Kidney epithelial cell (primary cell): Measurements from ENCODE around the gene FKRP. TPM values are rescaled to one million over a fixed set of nuclear protein-coding genes. Genes with fewer than 3 reads are reported as not detected.

Experiments used
- DNase-seq: peaks from one replicate; pipeline ENCODE4 v3.0.0-alpha.2; 2010; ENCODE audit warnings: low read depth
- H3K27me3 ChIP-seq: 2 replicates; pipeline ENCODE4 v1.6.0; 2011; ENCODE audit warnings: low read length; ENCODE audit not compliant: control insufficient read depth, insufficient read depth
- H3K36me3 ChIP-seq: 2 replicates; pipeline ENCODE4 v1.5.1; 2011; ENCODE audit warnings: low read length; ENCODE audit not compliant: control insufficient read depth, insufficient read depth
- H3K4me3 ChIP-seq: 2 replicates; pipeline ENCODE4 v1.5.1; 2011; ENCODE audit warnings: low read depth, mild to moderate bottlenecking, control low read depth, low read length
- total RNA-seq: library from RNA; depleted of rRNA; stranded (reverse); fragments of >200 nt; gene quantifications from 2 replicates; pipeline ENCODE4 v1.2.3, GENCODE V29; 2015
- TF ChIP-seq, protein P1 (sequence below): IDR thresholded peaks from 2 replicates; pipeline ENCODE4 v1.5.1; 2011; ENCODE audit warnings: mild to moderate bottlenecking, moderate library complexity, low read length, control low read depth, inconsistent platforms; ENCODE audit not compliant: insufficient read depth, poor library complexity, severe bottlenecking

FKRP gene
- total RNA-seq, 1 donor from 2014 or later: 25.7 TPM

DNA sequence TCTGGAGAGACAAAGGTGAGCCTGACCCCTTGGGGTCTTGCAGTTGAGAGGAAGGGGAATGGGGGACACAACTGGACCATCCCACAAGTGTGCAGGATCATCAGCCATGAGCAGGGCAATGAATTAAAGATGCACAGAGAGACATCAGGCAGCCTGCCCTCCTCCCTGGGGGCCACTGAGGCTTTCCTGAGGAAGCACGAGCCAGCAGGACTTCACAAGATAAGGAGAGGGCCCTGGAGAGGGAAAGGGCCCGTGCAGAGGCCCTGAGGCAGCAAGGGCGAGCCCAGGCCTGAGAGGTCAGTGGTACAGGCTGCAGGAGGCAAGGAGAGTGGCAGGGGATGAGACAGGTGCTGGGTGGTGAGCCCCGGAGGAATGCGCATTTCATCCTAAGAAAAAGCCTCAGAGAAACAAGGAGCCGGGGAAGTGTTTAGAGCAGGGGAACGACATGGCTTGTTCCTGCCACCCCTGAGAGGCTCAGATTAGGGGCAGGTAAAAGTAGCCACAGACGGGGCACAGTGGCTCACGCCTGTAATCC is 19.9 kb upstream of the FKRP start:
- TF ChIP-seq, protein P1, sequence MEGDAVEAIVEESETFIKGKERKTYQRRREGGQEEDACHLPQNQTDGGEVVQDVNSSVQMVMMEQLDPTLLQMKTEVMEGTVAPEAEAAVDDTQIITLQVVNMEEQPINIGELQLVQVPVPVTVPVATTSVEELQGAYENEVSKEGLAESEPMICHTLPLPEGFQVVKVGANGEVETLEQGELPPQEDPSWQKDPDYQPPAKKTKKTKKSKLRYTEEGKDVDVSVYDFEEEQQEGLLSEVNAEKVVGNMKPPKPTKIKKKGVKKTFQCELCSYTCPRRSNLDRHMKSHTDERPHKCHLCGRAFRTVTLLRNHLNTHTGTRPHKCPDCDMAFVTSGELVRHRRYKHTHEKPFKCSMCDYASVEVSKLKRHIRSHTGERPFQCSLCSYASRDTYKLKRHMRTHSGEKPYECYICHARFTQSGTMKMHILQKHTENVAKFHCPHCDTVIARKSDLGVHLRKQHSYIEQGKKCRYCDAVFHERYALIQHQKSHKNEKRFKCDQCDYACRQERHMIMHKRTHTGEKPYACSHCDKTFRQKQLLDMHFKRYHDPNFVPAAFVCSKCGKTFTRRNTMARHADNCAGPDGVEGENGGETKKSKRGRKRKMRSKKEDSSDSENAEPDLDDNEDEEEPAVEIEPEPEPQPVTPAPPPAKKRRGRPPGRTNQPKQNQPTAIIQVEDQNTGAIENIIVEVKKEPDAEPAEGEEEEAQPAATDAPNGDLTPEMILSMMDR: no peak
- Histone ChIP-seq H3K4me3 (no peak overlapping the region), H3K36me3 (peaks cover 9% of the 10 kb centered on the region), H3K27me3 (no peaks in the 10 kb centered on the region)
- no peak for DNase-seq

DNA sequence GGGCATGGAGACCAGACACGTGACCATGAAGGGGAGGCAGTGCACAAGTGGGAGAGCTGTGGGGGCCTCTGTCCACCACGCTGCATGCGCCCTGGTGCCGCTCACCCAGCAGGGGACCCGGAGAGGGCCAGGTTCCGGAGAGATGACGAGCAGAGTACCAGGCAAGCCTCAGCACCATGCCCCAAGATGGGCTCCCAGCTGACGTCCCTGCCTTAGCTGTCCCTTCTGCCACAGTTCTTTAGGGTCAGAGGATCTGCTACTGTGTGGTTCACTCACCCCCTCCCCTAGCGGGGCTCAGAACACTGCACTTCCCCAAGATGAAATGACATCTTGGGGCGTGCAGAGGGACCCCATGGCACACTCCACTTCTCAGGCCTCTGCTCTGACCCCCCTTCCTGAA is 19.3 kb upstream of the FKRP start:
- TF ChIP-seq, protein P1: no peak
- Histone ChIP-seq H3K27me3 (no peaks in the 10 kb centered on the region), H3K4me3 (no peak overlapping the region), H3K36me3 (peaks cover 10% of the 10 kb centered on the region)
- DNase-seq: no peak

DNA sequence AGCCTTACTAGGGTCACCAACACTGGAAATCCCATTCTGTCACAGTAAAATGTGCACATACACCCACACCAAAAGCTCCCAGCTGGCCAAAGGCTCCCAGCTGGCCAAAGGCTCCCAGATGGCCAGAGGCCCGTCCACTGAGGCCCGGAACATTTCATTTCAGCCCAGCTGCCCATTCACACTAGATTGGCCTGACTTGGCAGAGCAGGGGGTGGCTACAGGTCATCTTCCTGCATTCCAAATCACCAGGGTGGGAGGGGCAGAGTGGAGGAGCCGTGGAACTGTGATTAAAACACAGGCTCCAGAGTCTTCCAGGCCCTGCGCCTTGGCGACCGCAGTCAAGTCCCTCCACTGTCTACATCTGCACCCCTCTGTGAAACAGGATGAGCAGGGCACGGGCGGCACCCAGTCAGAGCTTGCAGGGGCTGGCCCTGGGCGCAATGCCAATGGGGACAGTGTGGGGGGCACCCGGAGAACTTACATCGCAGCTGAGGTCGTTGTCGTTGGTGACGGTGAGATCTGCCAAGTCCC is 18.8 kb upstream of the FKRP start:
- TF ChIP-seq, protein P1: no peak
- H3K36me3 ChIP-seq: peaks cover 10% of the 10 kb centered on the region
- H3K4me3 ChIP-seq: no peak overlapping the region
- no peak for DNase-seq
- H3K27me3 ChIP-seq: no peaks in the 10 kb centered on the region

DNA sequence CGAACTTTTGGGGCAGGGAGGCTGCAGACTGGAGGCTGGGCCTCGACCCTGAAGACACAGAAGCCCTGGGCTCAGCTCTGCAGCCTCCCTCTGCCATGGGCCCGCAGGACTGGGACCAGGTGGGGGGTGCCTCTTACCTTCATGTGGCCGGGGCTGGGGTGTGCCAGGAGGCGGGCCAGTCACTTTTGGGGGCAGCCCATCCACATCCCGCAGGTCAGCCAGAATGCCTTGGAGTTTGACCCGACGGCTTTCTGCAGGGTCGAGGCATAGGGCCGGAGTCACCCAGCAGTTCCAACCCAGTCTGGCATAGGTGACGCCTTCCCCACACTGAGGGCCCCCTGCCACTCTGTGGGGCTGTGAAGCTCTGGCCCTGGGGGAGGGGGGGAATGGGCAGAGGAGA is 18.1 kb upstream of the FKRP start:
- no peak overlapping the region for H3K4me3 ChIP-seq
- TF ChIP-seq, protein P1: no peak
- peaks cover 11% of the 10 kb centered on the region for H3K36me3 ChIP-seq
- H3K27me3 ChIP-seq: no peaks in the 10 kb centered on the region
- DNase-seq: no peak

DNA sequence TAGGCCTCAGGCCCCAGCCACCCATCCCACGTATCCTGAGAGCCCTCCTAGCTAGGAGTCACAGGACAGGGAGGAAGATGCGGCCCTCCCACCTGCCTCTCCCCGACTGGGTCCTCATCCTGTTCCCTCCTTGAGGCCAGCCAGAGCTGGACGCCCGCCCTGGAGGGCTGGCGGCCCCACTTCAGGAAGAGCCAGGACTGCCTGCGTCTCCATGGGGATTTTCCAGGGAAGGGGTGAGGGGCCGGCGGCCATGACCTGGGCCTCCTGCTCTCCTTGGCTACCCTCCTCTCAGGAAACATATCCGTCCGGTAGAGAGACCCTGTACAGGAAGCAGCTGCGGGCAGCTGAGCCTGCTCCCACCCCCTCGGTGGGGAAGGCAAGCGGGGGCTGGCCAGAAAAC is 17.6 kb upstream of the FKRP start:
- no peak for DNase-seq
- TF ChIP-seq, protein P1: no peak
- Histone ChIP-seq H3K4me3 (no peak overlapping the region), H3K36me3 (peaks cover 13% of the 10 kb centered on the region), H3K27me3 (no peaks in the 10 kb centered on the region)
